ENCODE measurements around the gene AKR1B15. TPM values are rescaled to one million over a fixed set of nuclear protein-coding genes. Genes with fewer than 3 reads are reported as not detected.
A peak's percentile ranks its signal among the peaks of the same experiment; 100 is the strongest.

Gene AKR1B15
- total and polyA plus RNA-seq, 9 of the 15 experiments (the other 6 are each of a cell fraction or from before 2014, with no cell fraction given), result not detected

DNA sequence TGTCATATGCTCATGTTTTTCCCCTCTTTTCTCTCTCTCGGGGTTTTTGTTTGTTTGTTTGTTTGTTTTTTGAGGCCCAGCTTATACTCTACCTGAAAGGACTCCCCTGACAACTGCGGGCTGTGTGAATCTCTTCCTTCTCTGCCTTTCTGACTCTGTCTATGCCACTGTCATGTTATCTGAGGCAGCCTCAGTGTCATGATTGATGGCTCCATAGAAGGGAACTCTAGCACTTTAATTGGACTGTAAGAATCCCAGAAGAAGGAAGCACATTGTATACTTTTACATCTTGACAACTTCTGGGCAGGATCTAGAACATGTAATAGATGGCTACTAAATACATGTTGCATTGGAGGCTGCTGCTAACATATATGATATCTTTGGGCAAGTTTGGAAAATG, 25.4 kb downstream of the AKR1B15 start (continued):
- no peak for TF ChIP-seq HNRNPH1 (optimal IDR thresholded peaks at IDR 0.05; ENCODE audit: low read depth, low read length)
- no peak for TF ChIP-seq EZH2 (IDR thresholded peaks at IDR 0.05; ENCODE audit: borderline replicate concordance, low read depth, low read length)
- no peak for TF ChIP-seq RB1 (IDR thresholded peaks at IDR 0.05; ENCODE audit: low read depth)
- TF ChIP-seq HIVEP1 (CRISPR knock-in tag; IDR thresholded peaks at IDR 0.05), result no peak
- no peak for TF ChIP-seq HMG20B (CRISPR knock-in tag; IDR thresholded peaks at IDR 0.05)
- no peak for TF ChIP-seq ZNF23 (CRISPR knock-in tag; IDR thresholded peaks at IDR 0.05)
- TF ChIP-seq TAF7 (tag; IDR thresholded peaks at IDR 0.05), result no peak

DNA sequence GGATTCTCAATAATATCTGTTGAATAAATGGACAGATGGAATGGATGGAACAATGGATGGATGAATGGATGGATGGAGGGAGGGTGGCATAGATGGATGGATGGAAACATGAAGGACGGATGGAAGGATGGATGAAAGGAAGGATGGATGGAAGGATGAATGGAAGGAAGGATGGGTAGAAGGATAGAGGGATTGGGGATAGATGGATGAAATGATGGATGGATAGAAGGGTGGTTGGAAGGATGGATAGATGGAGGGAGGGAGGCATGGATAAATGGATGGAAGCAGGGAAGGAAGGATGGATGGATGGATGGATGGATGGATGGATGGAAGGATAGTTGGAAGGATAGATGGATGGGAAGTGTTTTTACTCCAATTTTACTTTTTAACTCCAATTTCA, 35.4 kb downstream of the AKR1B15 start:
- in situ Hi-C loops (cut with MboI), result no loop called here
- Histone ChIP-seq H3K9me3 (replicated peaks; ENCODE audit: control insufficient read depth, insufficient read depth, low read depth, low read length) (no peaks in the 10 kb centered on the region), H3K4me1 (replicated peaks in 1 of 2; ENCODE audit: control insufficient read depth in 2 of 2, insufficient read depth in 2 of 2, low read length in 2 of 2) (no peaks in the 10 kb centered on the region), H3K36me3 (ENCODE audit: control insufficient read depth, insufficient read depth, low read length) (no peaks in the 10 kb centered on the region), H3K27me3 (ENCODE audit: control insufficient read depth in 2 of 2, insufficient read depth in 2 of 2, low read length in 2 of 2) (peaks cover 0 to 8% of the 10 kb centered on the region in 2 experiments; a peak in 3 of 5 replicates), H3K4me2 (ENCODE audit: insufficient read depth, low read length) (no peak overlapping the region), H3K4me3 (no peak overlapping the region), H3K79me2 (ENCODE audit: control insufficient read depth, insufficient read depth, low read length) (no peaks in the 10 kb centered on the region), H2AFZ (ENCODE audit: low read depth, low read length) (no peak overlapping the region), H3K9ac (ENCODE audit: insufficient read depth in 1 of 2, low read depth in 2 of 2, low read length in 2 of 2) (no peak overlapping the region), H3K9me1 (ENCODE audit: control insufficient read depth, insufficient read depth, low read length) (no peaks in the 10 kb centered on the region), H3K27ac (ENCODE audit: extremely low read depth, low read depth, low read length) (no peak overlapping the region), H4K20me1 (replicated peaks; ENCODE audit: control insufficient read depth, insufficient read depth, low read length) (no peaks in the 10 kb centered on the region)
- DNase-seq (ENCODE audit: extremely low read depth in 1 of 4, low spot score in 3 of 4) (no peak), FAIRE-seq (no peak), ATAC-seq (no peak)
- intact Hi-C loops (cut with micrococcal nuclease), result no loop called here
- 0% methylated on average over 1 of the region's 1 CpG for WGBS (ENCODE audit: insufficient coverage, low coverage, missing lambda C conversion rate)
- CTCF ChIA-PET (ENCODE audit: low intra/inter-chr PET ratio), result no interaction called here
- no TSS peak for BruUV-seq (replicated peaks)
- POLR2A ChIA-PET, result interaction anchor here (0.6 kb wide), 1 partner anchor 325 kb away, joined by 3 read pairs; no protein-coding TSS in a partner anchor
- TF ChIP-seq MCM3 (IDR thresholded peaks at IDR 0.05) (0 out of 2 replicates have a peak, but pooled peaks have one; percentile 36), MCM7 (IDR thresholded peaks at IDR 0.05) (0 out of 4 replicates have a peak, but pooled peaks of 1 of the 2 experiments have one; percentile 54), SNRNP70 (optimal IDR thresholded peaks at IDR 0.05; ENCODE audit: low read depth, low read length) (no peak), MEF2A (IDR thresholded peaks at IDR 0.05; ENCODE audit: control insufficient read depth, low read depth, low read length) (no peak), PTBP1 (IDR thresholded peaks at IDR 0.05; ENCODE audit: low read depth, low read length) (no peak), MIER1 (IDR thresholded peaks at IDR 0.05; ENCODE audit: low read depth) (no peak), ELF4 (CRISPR knock-in tag; IDR thresholded peaks at IDR 0.05) (peak; percentile 61), ZNF764 (CRISPR knock-in tag; IDR thresholded peaks at IDR 0.05; ENCODE audit: low read depth) (no peak)
- TF ChIP-seq, protein P1, sequence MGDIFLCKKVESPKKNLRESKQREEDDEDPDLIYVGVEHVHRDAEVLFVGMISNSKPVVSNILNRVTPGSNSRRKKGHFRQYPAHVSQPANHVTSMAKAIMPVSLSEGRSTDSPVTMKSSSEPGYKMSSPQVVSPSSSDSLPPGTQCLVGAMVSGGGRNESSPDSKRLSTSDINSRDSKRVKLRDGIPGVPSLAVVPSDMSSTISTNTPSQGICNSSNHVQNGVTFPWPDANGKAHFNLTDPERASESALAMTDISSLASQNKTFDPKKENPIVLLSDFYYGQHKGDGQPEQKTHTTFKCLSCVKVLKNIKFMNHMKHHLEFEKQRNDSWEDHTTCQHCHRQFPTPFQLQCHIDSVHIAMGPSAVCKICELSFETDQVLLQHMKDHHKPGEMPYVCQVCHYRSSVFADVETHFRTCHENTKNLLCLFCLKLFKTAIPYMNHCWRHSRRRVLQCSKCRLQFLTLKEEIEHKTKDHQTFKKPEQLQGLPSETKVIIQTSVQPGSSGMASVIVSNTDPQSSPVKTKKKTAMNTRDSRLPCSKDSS (IDR thresholded peaks at IDR 0.05; ENCODE audit: low read depth, partially characterized antibody), result no peak
- TF ChIP-seq, protein P2, sequence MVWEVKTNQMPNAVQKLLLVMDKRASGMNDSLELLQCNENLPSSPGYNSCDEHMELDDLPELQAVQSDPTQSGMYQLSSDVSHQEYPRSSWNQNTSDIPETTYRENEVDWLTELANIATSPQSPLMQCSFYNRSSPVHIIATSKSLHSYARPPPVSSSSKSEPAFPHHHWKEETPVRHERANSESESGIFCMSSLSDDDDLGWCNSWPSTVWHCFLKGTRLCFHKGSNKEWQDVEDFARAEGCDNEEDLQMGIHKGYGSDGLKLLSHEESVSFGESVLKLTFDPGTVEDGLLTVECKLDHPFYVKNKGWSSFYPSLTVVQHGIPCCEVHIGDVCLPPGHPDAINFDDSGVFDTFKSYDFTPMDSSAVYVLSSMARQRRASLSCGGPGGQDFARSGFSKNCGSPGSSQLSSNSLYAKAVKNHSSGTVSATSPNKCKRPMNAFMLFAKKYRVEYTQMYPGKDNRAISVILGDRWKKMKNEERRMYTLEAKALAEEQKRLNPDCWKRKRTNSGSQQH (CRISPR knock-in tag; IDR thresholded peaks at IDR 0.05), result 0 out of 2 replicates have a peak, but pooled peaks have one; percentile 28
- TF ChIP-seq, protein P3, sequence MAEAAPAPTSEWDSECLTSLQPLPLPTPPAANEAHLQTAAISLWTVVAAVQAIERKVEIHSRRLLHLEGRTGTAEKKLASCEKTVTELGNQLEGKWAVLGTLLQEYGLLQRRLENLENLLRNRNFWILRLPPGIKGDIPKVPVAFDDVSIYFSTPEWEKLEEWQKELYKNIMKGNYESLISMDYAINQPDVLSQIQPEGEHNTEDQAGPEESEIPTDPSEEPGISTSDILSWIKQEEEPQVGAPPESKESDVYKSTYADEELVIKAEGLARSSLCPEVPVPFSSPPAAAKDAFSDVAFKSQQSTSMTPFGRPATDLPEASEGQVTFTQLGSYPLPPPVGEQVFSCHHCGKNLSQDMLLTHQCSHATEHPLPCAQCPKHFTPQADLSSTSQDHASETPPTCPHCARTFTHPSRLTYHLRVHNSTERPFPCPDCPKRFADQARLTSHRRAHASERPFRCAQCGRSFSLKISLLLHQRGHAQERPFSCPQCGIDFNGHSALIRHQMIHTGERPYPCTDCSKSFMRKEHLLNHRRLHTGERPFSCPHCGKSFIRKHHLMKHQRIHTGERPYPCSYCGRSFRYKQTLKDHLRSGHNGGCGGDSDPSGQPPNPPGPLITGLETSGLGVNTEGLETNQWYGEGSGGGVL (CRISPR knock-in tag; IDR thresholded peaks at IDR 0.05), result no peak

All from K562 (cell line).